Ovary (tissue), 3 donors: ENCODE measurements around the gene SQSTM1.
A peak's percentile ranks its signal among the peaks of the same experiment; 100 is the strongest.

Source experiments
- EP300 ChIP-seq: sonication (generic); formaldehyde crosslinking; IDR thresholded peaks from one replicate; pipeline ENCODE4 v1.6.1; 2017; ENCODE audit warnings: antibody characterized with exemption
- POLR2A ChIP-seq: fragments of 450-650 bp; IDR thresholded peaks from one replicate; pipeline ENCODE4 v1.6.1; 2017; ENCODE audit warnings: antibody characterized with exemption, mild to moderate bottlenecking, moderate library complexity
- TF ChIP-seq, protein P1 (sequence below), 3 donors: fragments of 450-650 bp in 2 of 3; fragments of 200-600 bp in 1 of 3; IDR thresholded peaks; one replicate each; pipeline versions ENCODE4 v1.5.1 to v1.8.0; 2016 to 2022; ENCODE audit warnings: antibody characterized with exemption in 3 of 3, mild to moderate bottlenecking in 1 of 3
- donor health status: DM: no; HTN: no; CAD: no.

DNA sequence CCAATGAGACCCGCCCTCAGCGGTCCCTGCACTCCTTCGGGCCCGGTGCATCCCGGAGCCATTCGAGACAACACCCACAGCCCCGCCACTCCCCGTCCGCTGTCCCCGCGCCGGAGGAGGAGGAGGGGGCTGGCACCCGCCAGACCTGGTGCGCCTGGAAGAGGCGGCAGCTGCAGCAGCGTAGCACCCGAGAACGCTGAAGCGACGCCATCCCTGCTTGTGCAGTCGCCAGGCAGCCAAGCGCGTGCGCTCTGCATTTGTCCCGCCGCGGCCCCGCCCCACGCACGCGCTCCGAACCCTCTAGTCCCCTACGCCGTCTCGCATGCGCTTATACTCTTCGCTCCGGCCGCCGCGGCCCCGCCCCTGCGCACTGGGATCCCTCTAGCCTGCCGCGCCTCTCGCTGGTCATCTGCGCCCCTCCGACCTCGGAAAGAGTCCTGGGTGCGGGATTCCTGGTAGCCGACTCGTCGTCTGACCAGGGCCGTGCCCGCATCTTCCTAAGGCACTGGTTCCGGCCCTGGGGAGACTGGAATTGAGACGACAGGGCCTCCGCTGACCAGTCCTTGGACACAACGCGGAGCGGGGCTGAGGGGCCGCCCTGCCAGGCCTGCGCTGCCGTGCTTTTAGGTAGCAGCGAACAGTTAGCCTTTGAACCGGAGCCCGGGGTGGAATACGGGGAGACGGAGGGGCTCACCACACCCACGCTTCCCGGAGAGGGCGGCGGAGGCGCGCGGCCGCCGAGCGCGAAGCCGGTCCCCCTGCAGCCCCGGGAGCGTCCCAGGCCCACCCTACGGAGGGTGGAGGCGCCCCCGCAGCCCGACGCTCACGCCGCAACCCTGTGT, 38.1 kb downstream of the SQSTM1 start, which contains the start of gene MRNIP:
- TF ChIP-seq, protein P1, sequence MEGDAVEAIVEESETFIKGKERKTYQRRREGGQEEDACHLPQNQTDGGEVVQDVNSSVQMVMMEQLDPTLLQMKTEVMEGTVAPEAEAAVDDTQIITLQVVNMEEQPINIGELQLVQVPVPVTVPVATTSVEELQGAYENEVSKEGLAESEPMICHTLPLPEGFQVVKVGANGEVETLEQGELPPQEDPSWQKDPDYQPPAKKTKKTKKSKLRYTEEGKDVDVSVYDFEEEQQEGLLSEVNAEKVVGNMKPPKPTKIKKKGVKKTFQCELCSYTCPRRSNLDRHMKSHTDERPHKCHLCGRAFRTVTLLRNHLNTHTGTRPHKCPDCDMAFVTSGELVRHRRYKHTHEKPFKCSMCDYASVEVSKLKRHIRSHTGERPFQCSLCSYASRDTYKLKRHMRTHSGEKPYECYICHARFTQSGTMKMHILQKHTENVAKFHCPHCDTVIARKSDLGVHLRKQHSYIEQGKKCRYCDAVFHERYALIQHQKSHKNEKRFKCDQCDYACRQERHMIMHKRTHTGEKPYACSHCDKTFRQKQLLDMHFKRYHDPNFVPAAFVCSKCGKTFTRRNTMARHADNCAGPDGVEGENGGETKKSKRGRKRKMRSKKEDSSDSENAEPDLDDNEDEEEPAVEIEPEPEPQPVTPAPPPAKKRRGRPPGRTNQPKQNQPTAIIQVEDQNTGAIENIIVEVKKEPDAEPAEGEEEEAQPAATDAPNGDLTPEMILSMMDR (IDR thresholded peaks at IDR 0.05) = peak in 2 of 3 donors; percentile 13 to 54
- TF ChIP-seq EP300 (no peak), POLR2A (peak; percentile 55)
